Activated CD4-positive, alpha-beta T cell treated with anti-CD3 and anti-CD28 coated beads for 4 hours (primary cell): ENCODE data around the gene POLK.
"Not testable (repeated sequence)": the region's sequence is repeated elsewhere in the genome, so short reads cannot be mapped to it uniquely, and the experiment has no call there.

ENCODE experiments used
- DNase-seq, 2 donors: peaks; one replicate each; pipeline ENCODE4 v3.0.0-alpha.2; 2020

POLK gene

GRCh38 chr5:75511435-75512382 is at the start of gene POLK, which contains the start of gene CERT1:
Gene POLK (plus strand): TSS chr5:75511891.
Gene CERT1 (minus strand): TSS chr5:75511629. CDS start chr5:75511207, 422 bp downstream.
- peak; percentile 92 to 94 for DNase-seq

- DNase-seq: no peak
These were observed 48.0 kb upstream of the POLK start for GRCh38 chr5:75463726-75464125.

- no peak for DNase-seq
These were observed 46.2 kb upstream of the POLK start for GRCh38 chr5:75465480-75465879.

GRCh38 chr5:75466006-75466716 is 45.5 kb upstream of the POLK start:
- DNase-seq: no peak

GRCh38 chr5:75468593-75468992 is 43.1 kb upstream of the POLK start:
- no peak for DNase-seq

GRCh38 chr5:75469017-75469416 is 42.7 kb upstream of the POLK start:
- no peak for DNase-seq

- DNase-seq: no peak
These were observed 40.5 kb upstream of the POLK start for GRCh38 chr5:75471193-75471592.

GRCh38 chr5:75472973-75473372 is 38.7 kb upstream of the POLK start:
- no peak for DNase-seq

- no peak for DNase-seq
These were observed 38.2 kb upstream of the POLK start for GRCh38 chr5:75473463-75473862.

- no peak for DNase-seq
These were observed 36.3 kb upstream of the POLK start for GRCh38 chr5:75475364-75475763.

GRCh38 chr5:75481024-75481423 is 30.7 kb upstream of the POLK start:
- no peak for DNase-seq

- DNase-seq: no peak
These were observed 29.2 kb upstream of the POLK start for GRCh38 chr5:75482482-75482881.

- DNase-seq: no peak
These were observed 27.1 kb upstream of the POLK start for GRCh38 chr5:75484605-75485004.

- DNase-seq: not testable (repeated sequence)
These were observed 21.8 kb upstream of the POLK start for GRCh38 chr5:75489847-75490246.

- DNase-seq: no peak
These were observed 20.1 kb upstream of the POLK start for GRCh38 chr5:75491621-75492020.

GRCh38 chr5:75496026-75496425 is 15.7 kb upstream of the POLK start:
- DNase-seq: no peak

GRCh38 chr5:75498208-75498777 is 13.4 kb upstream of the POLK start:
- DNase-seq: no peak

GRCh38 chr5:75498875-75499274 is 12.8 kb upstream of the POLK start:
- not testable (repeated sequence) for DNase-seq

- DNase-seq: not testable (repeated sequence)
These were observed 6.6 kb upstream of the POLK start for GRCh38 chr5:75505112-75505511.

GRCh38 chr5:75507841-75508240 is 3.9 kb upstream of the POLK start:
- no peak for DNase-seq

GRCh38 chr5:75509546-75509945 is 2.1 kb upstream of the POLK start:
- DNase-seq: no peak

GRCh38 chr5:75509956-75510355 is 1.7 kb upstream of the POLK start:
- no peak for DNase-seq

- DNase-seq: peak in 1 of 2 donors; percentile 2
These were observed 1.3 kb upstream of the POLK start for GRCh38 chr5:75510417-75510835.
